Keratinocyte (primary cell): Measurements from ENCODE around the gene CLDN24.

Experiments used
- CTCF ChIP-seq, 3 experiments: IDR thresholded peaks in 1 of 3; conservative IDR thresholded peaks in 1 of 3; optimal IDR thresholded peaks in 1 of 3; 2 replicates in 2 of 3; 3 replicates in 1 of 3; pipeline versions ENCODE3 to v1.5.1; 2011; ENCODE audit warnings: low read length in 3 of 3, mild to moderate bottlenecking in 3 of 3, moderate library complexity in 2 of 3, control low read depth in 1 of 3, inconsistent platforms in 1 of 3; ENCODE audit not compliant: insufficient read depth in 2 of 3; ENCODE audit errors: extremely low read depth in 1 of 3
- EZH2 ChIP-seq: IDR thresholded peaks from one replicate; pipeline ENCODE4 v1.6.1; 2012; ENCODE audit warnings: inconsistent platforms, mild to moderate bottlenecking, low read length, moderate library complexity

GRCh38 chr4:183321079-183321478, 1.1 kb downstream of the CLDN24 start:
- TF ChIP-seq EZH2 (no peak), CTCF (optimal IDR thresholded peaks at IDR 0.05 in 1 of 3, IDR thresholded peaks at IDR 0.05 in 1 of 3, conservative IDR thresholded peaks at IDR 0.05 in 1 of 3; ENCODE audit: extremely low read depth in 1 of 3, insufficient read depth in 2 of 3, low read length in 3 of 3) (no peak)
